ENCODE results near the gene H19.

H19 gene

GRCh38 chr11:1946812-1947484, 50.7 kb downstream of the H19 start, which contains the start of gene MRPL23:
Gene MRPL23, plus strand, starts transcription at chr11:1947332. Its CDS starts 31 bp downstream, at chr11:1947363.
- no peak for DNase-seq
